ENCODE measurements around the gene EMILIN2. TPM values are rescaled to one million over a fixed set of nuclear protein-coding genes. Genes with fewer than 3 reads are reported as not detected.
"Not testable (repeated sequence)": the region's sequence is repeated elsewhere in the genome, so short reads cannot be mapped to it uniquely, and the experiment has no call there.

The EMILIN2 gene
- total RNA-seq, 4 donors from 2014 or later = 4.3 to 11.3 (median 7.1) TPM

DNA sequence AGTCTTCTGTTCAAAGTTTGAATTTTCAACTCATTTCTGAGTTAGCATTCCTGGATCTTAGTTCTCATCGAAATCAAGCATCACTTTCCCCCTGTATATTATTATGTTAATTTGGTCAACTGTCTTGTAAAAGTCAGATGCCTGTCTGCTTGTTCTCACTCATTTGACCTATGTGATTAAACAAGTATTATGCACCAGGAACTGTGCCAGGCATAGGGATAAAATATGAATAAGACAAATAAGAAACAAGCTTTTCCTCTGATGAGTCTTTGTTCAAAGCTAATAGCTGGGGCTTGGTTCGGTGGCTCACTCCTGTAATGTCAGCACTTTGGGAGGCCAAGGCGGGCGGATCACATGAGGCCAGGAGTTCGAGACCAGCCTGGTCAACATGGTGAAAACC is 19.7 kb upstream of the EMILIN2 start:
- Histone ChIP-seq H3K4me3 (no peak overlapping the region), H3K36me3 (no peaks in the 10 kb centered on the region), H3K27me3 (no peaks in the 10 kb centered on the region), H3K9me3 (no peaks in the 10 kb centered on the region), H3K4me1 (no peaks in the 10 kb centered on the region), H3K27ac (peak overlapping the region; percentile 29)
- 75% methylated on average over 5 of the region's 5 CpGs for WGBS
- no peak for DNase-seq (ENCODE audit: low spot score in 2 of 2)
- TF ChIP-seq, protein P1, sequence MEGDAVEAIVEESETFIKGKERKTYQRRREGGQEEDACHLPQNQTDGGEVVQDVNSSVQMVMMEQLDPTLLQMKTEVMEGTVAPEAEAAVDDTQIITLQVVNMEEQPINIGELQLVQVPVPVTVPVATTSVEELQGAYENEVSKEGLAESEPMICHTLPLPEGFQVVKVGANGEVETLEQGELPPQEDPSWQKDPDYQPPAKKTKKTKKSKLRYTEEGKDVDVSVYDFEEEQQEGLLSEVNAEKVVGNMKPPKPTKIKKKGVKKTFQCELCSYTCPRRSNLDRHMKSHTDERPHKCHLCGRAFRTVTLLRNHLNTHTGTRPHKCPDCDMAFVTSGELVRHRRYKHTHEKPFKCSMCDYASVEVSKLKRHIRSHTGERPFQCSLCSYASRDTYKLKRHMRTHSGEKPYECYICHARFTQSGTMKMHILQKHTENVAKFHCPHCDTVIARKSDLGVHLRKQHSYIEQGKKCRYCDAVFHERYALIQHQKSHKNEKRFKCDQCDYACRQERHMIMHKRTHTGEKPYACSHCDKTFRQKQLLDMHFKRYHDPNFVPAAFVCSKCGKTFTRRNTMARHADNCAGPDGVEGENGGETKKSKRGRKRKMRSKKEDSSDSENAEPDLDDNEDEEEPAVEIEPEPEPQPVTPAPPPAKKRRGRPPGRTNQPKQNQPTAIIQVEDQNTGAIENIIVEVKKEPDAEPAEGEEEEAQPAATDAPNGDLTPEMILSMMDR (IDR thresholded peaks at IDR 0.05) = no peak
- TF ChIP-seq POLR2A (IDR thresholded peaks at IDR 0.05) (no peak), EP300 (IDR thresholded peaks at IDR 0.05) (no peak), POLR2AphosphoS5 (IDR thresholded peaks at IDR 0.05) (no peak)

DNA sequence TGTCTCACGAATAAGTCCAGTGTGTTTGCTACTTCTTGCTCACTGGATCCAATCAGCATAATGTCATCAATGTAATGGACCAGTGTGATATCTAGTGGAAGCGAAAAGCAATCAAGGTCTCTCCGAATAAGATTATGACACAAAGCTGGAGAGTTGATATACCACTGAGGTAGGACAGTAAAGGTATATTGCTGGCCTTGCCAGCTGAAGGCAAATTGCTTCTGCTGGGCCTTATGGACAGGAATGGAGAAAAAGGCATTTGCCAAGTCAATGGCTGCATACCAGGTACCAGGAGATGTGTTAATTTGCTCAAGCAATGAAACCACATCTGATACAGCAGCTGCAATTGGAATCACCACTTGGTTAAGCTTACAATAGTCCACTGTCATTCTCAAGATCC is 10.7 kb upstream of the EMILIN2 start:
- H3K36me3 ChIP-seq; H3K9me3 ChIP-seq; H3K4me3 ChIP-seq; H3K27ac ChIP-seq; H3K27me3 ChIP-seq; DNase-seq (ENCODE audit: low spot score in 2 of 2); H3K4me1 ChIP-seq: not testable (repeated sequence)
- WGBS = 97% methylated on average over 3 of the region's 3 CpGs

DNA sequence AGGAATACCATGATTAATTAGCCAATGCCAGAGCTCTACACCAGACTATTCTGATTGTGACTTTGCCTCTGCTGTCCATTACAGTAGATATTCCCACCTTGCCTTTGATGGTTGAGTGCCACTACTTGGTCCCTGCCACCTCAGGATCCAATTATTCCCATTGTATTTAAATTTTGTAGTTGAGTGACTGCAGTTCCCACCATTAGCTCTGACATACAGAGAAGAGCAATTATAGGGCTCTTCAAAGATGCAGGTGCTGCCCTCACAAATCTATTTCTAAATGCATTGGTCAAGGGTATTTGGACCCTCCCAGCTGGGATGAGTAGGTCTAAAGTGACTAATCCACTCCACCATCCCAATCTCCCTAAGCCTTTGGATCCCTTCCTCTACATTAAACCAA is 9.5 kb upstream of the EMILIN2 start:
- not testable (repeated sequence) for H3K36me3 ChIP-seq; H3K4me3 ChIP-seq; H3K9me3 ChIP-seq; H3K27ac ChIP-seq; DNase-seq (ENCODE audit: low spot score in 2 of 2); H3K4me1 ChIP-seq; H3K27me3 ChIP-seq

DNA sequence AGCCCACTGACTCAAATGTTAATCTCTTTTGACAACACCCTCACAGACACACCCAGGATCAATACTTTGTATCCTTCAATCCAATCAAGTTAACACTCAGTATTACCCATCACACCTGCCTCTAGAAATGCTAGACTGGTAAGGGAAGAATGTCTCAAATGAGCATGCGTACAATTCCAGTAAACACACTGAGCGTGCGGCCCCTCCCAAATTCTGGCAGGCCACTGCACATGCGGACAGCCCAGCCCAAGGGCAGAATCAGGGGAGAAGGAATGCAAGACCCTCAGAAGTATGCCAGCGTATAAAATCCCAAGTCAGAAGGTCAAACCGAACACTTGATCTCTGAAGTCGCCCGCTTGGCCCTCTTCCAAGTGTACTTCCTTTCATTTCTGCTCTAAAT is 7.6 kb upstream of the EMILIN2 start:
- no peaks in the 10 kb centered on the region for H3K9me3 ChIP-seq
- H3K4me3 ChIP-seq = no peak overlapping the region
- no peaks in the 10 kb centered on the region for H3K4me1 ChIP-seq
- TF ChIP-seq POLR2A (IDR thresholded peaks at IDR 0.05) (no peak), POLR2AphosphoS5 (IDR thresholded peaks at IDR 0.05) (no peak), EP300 (IDR thresholded peaks at IDR 0.05) (no peak)
- TF ChIP-seq, protein P1 (IDR thresholded peaks at IDR 0.05) = no peak
- H3K36me3 ChIP-seq = no peaks in the 10 kb centered on the region
- peaks cover 3% of the 10 kb centered on the region for H3K27me3 ChIP-seq
- whole genome bisulfite sequencing = 70% methylated on average over 8 of the region's 8 CpGs
- DNase-seq (ENCODE audit: low spot score in 2 of 2) = no peak
- no peak overlapping the region for H3K27ac ChIP-seq

DNA sequence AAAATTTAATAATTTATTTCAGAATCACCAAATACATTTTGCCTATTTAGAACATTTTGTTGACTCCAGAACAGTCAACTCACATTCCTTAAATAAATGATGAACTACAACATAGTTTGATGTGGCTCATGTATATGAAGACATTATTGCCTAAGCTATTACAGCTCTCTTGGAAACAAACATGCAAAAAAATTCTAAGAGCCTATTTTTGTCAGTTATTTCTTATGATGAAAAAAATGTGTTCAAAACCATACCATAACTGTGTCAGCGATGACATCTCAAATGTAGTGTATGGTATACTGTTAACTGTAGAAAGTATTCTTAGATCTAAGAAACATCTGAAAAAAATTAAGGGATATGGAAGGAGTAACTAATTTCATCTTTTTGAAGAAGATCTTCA is 6.3 kb upstream of the EMILIN2 start:
- TF ChIP-seq EP300 (IDR thresholded peaks at IDR 0.05) (no peak), POLR2AphosphoS5 (IDR thresholded peaks at IDR 0.05) (no peak)
- TF ChIP-seq, protein P1 (IDR thresholded peaks at IDR 0.05) = no peak
- WGBS = 77% methylated on average over 1 of the region's 1 CpG
- DNase-seq (ENCODE audit: low spot score in 2 of 2) = no peak
- Histone ChIP-seq H3K4me3 (no peak overlapping the region), H3K36me3 (no peaks in the 10 kb centered on the region), H3K4me1 (peaks cover under 1% of the 10 kb centered on the region), H3K27me3 (peaks cover 13% of the 10 kb centered on the region), H3K27ac (no peak overlapping the region), H3K9me3 (no peaks in the 10 kb centered on the region)

DNA sequence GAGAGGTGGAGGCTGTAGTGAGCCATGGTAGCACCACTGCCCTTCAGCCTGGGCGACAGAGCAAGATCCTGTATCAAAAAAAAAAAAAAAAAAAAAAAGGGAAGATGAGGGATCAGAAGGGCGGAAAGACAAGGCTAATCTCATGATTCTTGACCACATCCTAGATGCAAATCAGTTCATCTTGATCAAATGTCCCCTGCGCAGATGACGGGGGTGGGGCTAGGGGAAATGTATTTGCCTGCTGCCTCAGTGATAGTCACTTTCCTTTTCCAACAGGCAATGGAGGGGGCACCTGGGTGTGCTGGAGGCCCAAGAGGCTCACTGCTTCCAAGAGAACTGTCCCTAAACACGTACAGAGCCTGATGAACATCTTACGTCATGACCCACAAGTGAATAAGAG is 3.7 kb upstream of the EMILIN2 start:
- peaks cover 25% of the 10 kb centered on the region for H3K4me1 ChIP-seq
- no peak for DNase-seq (ENCODE audit: low spot score in 2 of 2)
- 89% methylated on average over 6 of the region's 6 CpGs for WGBS

More for the DNA sequence above, 3.7 kb upstream of the EMILIN2 start:
- Histone ChIP-seq H3K27me3 (peaks cover 34% of the 10 kb centered on the region), H3K9me3 (no peaks in the 10 kb centered on the region), H3K27ac (no peak overlapping the region), H3K4me3 (no peak overlapping the region), H3K36me3 (no peaks in the 10 kb centered on the region)
- TF ChIP-seq POLR2A (IDR thresholded peaks at IDR 0.05) = no peak
- TF ChIP-seq EP300 (IDR thresholded peaks at IDR 0.05) = no peak
- TF ChIP-seq, protein P1 (IDR thresholded peaks at IDR 0.05) = no peak
- no peak for TF ChIP-seq POLR2AphosphoS5 (IDR thresholded peaks at IDR 0.05)
